Peyer's patch (tissue), 4 donors: ENCODE measurements around the gene FRMPD2. TPM values are rescaled to one million over a fixed set of nuclear protein-coding genes. Genes with fewer than 3 reads are reported as not detected.

ENCODE experiments used
- DNase-seq, 3 donors: peaks; one replicate each; pipeline ENCODE4 v3.0.0-alpha.2; 2017 to 2019
- H3K27ac ChIP-seq, 4 donors: fragments of 200-600 bp; sonication (generic); one replicate each; pipeline ENCODE4 v1.5.1; 2016 to 2019
- H3K27me3 ChIP-seq, 2 donors: fragments of 200-600 bp; sonication (generic); one replicate each; pipeline ENCODE4 v1.5.1; 2019
- H3K36me3 ChIP-seq, 3 donors: fragments of 200-600 bp; sonication (generic); one replicate each; pipeline ENCODE4 v1.5.1; 2016 to 2019
- H3K4me1 ChIP-seq, 4 donors: fragments of 200-600 bp; sonication (generic); one replicate each; pipeline ENCODE4 v1.5.1; 2016 to 2019
- H3K4me3 ChIP-seq, 4 donors: fragments of 200-600 bp; sonication (generic); 1 replicate in 3 of 4; 2 replicates in 1 of 4; pipeline ENCODE4 v1.5.1; 2016 to 2019; ENCODE audit warnings: mild to moderate bottlenecking in 1 of 4
- H3K9me3 ChIP-seq, 4 donors: fragments of 200-600 bp; sonication (generic); one replicate each; pipeline ENCODE4 v1.5.1; 2016 to 2019; ENCODE audit warnings: mild to moderate bottlenecking in 1 of 4
- CTCF ChIP-seq, 6 experiments: fragments of 450-650 bp in 4 of 6; fragments of 200-600 bp in 2 of 6; sonication (generic) in 1 of 6; IDR thresholded peaks; one replicate each; pipeline ENCODE4 v1.5.1; 2017 to 2019; ENCODE audit warnings: antibody characterized with exemption in 6 of 6, mild to moderate bottlenecking in 3 of 6, moderate library complexity in 1 of 6
- POLR2A ChIP-seq, 2 donors: fragments of 450-650 bp; IDR thresholded peaks; one replicate each; pipeline ENCODE4 v1.5.1; 2017; ENCODE audit warnings: antibody characterized with exemption in 2 of 2, mild to moderate bottlenecking in 2 of 2, moderate library complexity in 2 of 2
- total RNA-seq, 4 donors: library from RNA; depleted of rRNA; stranded (reverse); fragments of >200 nt; gene quantifications; one replicate each; pipeline ENCODE4 v1.1.0, GENCODE V29; 2016

The FRMPD2 gene
- total RNA-seq, 4 donors from 2014 or later, result not detected

DNA sequence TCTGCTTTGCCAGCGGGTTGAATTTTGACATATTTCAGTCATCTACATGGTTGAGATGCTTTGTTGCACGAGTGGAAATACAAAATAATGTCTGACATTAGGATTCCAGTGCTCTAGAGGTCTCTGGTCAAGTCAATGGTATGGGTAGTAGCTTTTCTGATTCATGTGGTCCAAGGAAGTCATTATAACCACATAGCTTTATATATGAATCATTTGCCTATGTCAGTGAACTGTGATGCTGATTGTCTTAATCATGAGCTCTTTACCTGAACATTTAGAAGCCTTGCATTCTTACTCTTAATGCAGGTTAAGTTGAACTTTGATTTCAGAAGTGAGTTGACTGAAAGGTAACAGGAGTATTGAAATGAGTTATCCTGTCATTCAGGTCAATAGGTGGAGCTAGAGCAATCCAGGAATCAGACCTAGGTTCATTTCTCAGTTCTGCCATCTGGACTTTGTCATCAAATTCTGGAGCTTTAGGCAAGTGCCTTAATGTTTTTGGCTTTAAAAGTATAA, 35.3 kb upstream of the FRMPD2 start:
- TF ChIP-seq POLR2A (IDR thresholded peaks at IDR 0.05), result no peak
- TF ChIP-seq CTCF (IDR thresholded peaks at IDR 0.05), result peak in 4 of 6 experiments; percentile 19 to 56 (median 49)
- H3K4me3 ChIP-seq, result no peak overlapping the region
- no peaks in the 10 kb centered on the region for H3K27me3 ChIP-seq
- H3K27ac ChIP-seq, result peak overlapping the region in 2 of 4 donors; percentile 5 to 82
- peaks cover 0 to 8% (median 3%) of the 10 kb centered on the region in 4 donors for H3K4me1 ChIP-seq
- no peak for DNase-seq
- H3K36me3 ChIP-seq, result no peaks in the 10 kb centered on the region
- no peaks in the 10 kb centered on the region for H3K9me3 ChIP-seq

GRCh38 chr10:48307711-48308018, 33.2 kb upstream of the FRMPD2 start:
- no peak for DNase-seq
- Histone ChIP-seq H3K4me1 (peaks cover 0 to 8% (median 3%) of the 10 kb centered on the region in 4 donors), H3K27ac (peak overlapping the region in 1 of 4 donors; percentile 98), H3K36me3 (no peaks in the 10 kb centered on the region), H3K27me3 (no peaks in the 10 kb centered on the region), H3K9me3 (no peaks in the 10 kb centered on the region), H3K4me3 (peak overlapping the region in 3 of 4 donors; percentile 93 to 100 (median 96))
- TF ChIP-seq POLR2A (IDR thresholded peaks at IDR 0.05), result no peak
- TF ChIP-seq CTCF (IDR thresholded peaks at IDR 0.05), result no peak

GRCh38 chr10:48306870-48307710, 32.6 kb upstream of the FRMPD2 start:
- Histone ChIP-seq H3K36me3 (no peaks in the 10 kb centered on the region), H3K4me1 (peaks cover 0 to 8% (median 3%) of the 10 kb centered on the region in 4 donors), H3K27me3 (no peaks in the 10 kb centered on the region), H3K27ac (peak overlapping the region; percentile 98 to 99 (median 99)), H3K4me3 (peak overlapping the region; percentile 93 to 100 (median 98)), H3K9me3 (no peaks in the 10 kb centered on the region)
- DNase-seq, result peak in 2 of 3 donors; percentile 63 to 79
- no peak for TF ChIP-seq POLR2A (IDR thresholded peaks at IDR 0.05)
- TF ChIP-seq CTCF (IDR thresholded peaks at IDR 0.05), result no peak

DNA sequence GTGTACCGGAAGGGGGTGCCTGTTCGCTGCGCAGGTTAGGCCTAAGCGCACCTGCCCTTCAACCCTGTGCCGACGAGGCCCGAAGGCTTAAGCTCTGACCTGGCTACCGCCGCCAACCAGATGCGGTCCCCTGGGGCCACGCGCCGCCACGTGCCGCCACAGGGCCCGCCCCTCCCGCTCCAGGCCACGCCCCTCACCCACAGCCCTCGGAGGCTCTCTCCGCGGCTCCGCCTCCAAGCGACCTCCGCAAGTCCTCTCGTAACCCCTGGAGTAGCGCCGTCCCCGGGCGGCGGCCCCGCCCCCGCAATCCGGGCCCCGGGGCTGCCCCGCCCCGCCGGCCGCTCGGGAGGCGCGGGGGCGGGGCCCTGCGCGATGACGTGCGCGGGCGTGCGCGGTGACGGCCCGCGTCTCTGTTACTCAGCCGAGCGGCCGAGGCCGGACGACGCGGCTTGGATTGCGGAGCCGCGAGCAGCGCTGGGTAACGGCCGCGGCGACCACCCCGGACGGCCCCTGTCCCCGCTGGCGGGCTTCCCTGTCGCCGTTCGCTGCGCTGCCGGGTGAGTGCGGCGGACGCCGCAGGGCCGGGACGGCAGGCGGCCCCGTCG, 31.9 kb upstream of the FRMPD2 start, which contains the start of gene MAPK8:
Gene MAPK8, plus strand, starts transcription at position 413 of the 605 bp plus-strand sequence. CDS start 94,984 bp downstream, outside the sequence.
- Histone ChIP-seq H3K27me3 (no peaks in the 10 kb centered on the region), H3K4me1 (peaks cover 0 to 8% (median 3%) of the 10 kb centered on the region in 4 donors), H3K27ac (peak within 1 kb of the TSS; percentile 98 to 99 (median 99)), H3K36me3 (no peaks in the 10 kb centered on the region), H3K9me3 (no peaks in the 10 kb centered on the region), H3K4me3 (peak within 1 kb of the TSS; percentile 93 to 100 (median 98))
- TF ChIP-seq CTCF (IDR thresholded peaks at IDR 0.05) (no peak), POLR2A (IDR thresholded peaks at IDR 0.05) (peak; percentile 94 to 97)
- DNase-seq, result peak; percentile 92 to 97 (median 97)

GRCh38 chr10:48305905-48306264, 31.4 kb upstream of the FRMPD2 start:
- Histone ChIP-seq H3K27me3 (no peaks in the 10 kb centered on the region), H3K27ac (peak overlapping the region; percentile 98 to 99 (median 99)), H3K4me1 (peaks cover 0 to 8% (median 3%) of the 10 kb centered on the region in 4 donors), H3K4me3 (peak overlapping the region; percentile 93 to 100 (median 98)), H3K9me3 (no peaks in the 10 kb centered on the region), H3K36me3 (no peaks in the 10 kb centered on the region)
- DNase-seq, result no peak
- TF ChIP-seq CTCF (IDR thresholded peaks at IDR 0.05) (peak in 1 of 6 experiments; percentile 16), POLR2A (IDR thresholded peaks at IDR 0.05) (peak in 1 of 2 donors; percentile 10)
